Brain microvascular endothelial cell (primary cell): ENCODE data around the gene SMLR1.

Experiments used
- DNase-seq: peaks from one replicate; pipeline ENCODE4 v3.0.0-alpha.2; 2020
- H3K27ac ChIP-seq: fragments of 250-450 bp; sonication (Bioruptor Pico); 2 replicates; pipeline ENCODE4 v1.5.1; 2020; ENCODE audit warnings: mild to moderate bottlenecking, moderate library complexity
- H3K27me3 ChIP-seq: fragments of 250-450 bp; sonication (Bioruptor Pico); replicated peaks from 2 replicates; pipeline ENCODE4 v1.5.1; 2020; ENCODE audit warnings: mild to moderate bottlenecking
- H3K36me3 ChIP-seq: fragments of 250-450 bp; sonication (Bioruptor Pico); replicated peaks from 2 replicates; pipeline ENCODE4 v1.5.1; 2020; ENCODE audit warnings: mild to moderate bottlenecking
- H3K4me3 ChIP-seq: 2 replicates; pipeline ENCODE4 v1.5.1; 2011; ENCODE audit warnings: low read depth, mild to moderate bottlenecking, control low read depth, low read length, moderate library complexity
- CTCF ChIP-seq: IDR thresholded peaks from 2 replicates; pipeline ENCODE4 v1.5.1; 2011; ENCODE audit warnings: low read depth, mild to moderate bottlenecking, moderate library complexity, low read length, control low read depth, inconsistent platforms; ENCODE audit errors: missing control alignments
- in situ Hi-C: cut with HindIII; loops from 2 replicates; pipeline ENCODE4 v1.10.0; 2017; ENCODE audit warnings: low sequenced_read_pairs, low pct_ligation_motif_present

Gene SMLR1

DNA sequence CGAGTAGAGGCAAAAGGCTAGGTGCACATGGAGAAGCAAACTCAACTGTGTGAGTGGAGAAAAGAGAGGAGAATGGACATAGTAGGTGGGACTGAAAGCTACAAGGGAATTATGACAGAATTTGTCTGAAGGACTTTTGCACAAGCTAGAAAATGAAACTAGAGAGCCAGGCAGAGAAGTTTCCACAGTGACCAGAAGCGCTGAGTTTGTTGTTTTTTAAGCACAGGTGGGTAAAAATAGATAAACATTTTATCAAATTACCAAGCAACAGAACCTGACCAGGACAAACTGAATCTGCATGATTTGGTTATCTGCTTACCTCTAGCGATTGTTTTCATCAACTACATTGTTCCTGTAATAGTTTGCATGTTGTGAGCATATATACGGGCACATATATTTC, 38.6 kb downstream of the SMLR1 start:
- H3K4me3 ChIP-seq = no peak overlapping the region
- in situ Hi-C loops = no loop called here
- peaks cover 8% of the 10 kb centered on the region for H3K36me3 ChIP-seq
- TF ChIP-seq CTCF = no peak
- H3K27ac ChIP-seq = no peak overlapping the region
- no peaks in the 10 kb centered on the region for H3K27me3 ChIP-seq
- no peak for DNase-seq

DNA sequence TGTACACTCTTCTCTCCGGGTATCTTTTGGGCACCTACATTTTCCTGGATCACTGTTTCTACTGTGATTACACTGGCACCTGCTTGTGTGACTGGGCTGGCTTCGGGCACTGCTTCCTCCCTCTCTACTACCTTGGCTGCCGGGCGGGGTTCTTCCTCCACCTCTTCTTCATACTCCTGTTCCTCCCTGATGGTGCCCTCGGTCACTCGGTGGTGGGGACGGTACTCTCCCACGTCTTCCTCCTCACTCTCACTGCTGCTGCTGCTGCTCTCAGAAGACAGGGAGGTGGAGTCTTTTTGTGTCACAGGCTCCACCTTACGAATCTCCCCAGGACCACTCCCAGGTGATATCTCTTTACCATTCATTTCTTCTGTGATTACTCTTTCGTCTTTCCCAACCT, 42.5 kb downstream of the SMLR1 start:
- no peak for TF ChIP-seq CTCF
- Histone ChIP-seq H3K4me3 (no peak overlapping the region), H3K27ac (no peak overlapping the region), H3K36me3 (no peaks in the 10 kb centered on the region), H3K27me3 (no peaks in the 10 kb centered on the region)
- no peak for DNase-seq
- in situ Hi-C loops = no loop called here

DNA sequence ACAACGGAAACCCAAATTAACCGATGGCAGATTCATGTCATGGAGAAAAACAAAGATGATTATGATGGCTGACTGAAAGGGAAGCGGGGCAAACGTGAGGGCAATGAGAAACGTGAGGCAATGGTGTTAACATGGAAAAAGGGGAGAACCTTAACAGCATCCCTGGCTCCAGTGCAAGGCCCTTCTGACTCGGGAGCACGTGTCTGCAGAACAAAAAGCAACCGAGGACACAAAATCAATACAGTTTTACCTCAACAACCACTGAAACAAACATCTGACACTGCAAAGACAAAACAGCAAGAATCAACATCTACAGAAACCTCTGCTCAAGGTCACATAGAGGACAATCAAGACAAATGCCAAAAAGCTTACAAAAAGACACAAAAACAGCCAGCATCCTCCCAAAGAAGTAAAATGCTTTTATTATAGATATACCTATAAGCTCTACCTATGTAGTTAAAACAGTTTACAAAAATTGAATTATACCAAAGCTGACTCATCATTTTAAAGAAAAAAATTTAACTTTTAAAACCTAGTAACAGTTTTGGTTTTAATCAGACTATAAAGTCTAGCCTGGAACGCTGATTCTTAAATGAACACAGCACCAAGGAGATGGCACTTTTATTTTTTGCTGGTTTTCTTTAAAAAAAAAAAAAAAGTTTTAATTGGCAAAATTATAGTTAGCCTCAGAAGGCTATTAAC, 43.1 kb downstream of the SMLR1 start:
- no peak overlapping the region for H3K4me3 ChIP-seq
- no peaks in the 10 kb centered on the region for H3K27me3 ChIP-seq
- no peak for TF ChIP-seq CTCF
- in situ Hi-C loops = no loop called here
- DNase-seq = no peak
- no peak overlapping the region for H3K27ac ChIP-seq
- H3K36me3 ChIP-seq = no peaks in the 10 kb centered on the region

DNA sequence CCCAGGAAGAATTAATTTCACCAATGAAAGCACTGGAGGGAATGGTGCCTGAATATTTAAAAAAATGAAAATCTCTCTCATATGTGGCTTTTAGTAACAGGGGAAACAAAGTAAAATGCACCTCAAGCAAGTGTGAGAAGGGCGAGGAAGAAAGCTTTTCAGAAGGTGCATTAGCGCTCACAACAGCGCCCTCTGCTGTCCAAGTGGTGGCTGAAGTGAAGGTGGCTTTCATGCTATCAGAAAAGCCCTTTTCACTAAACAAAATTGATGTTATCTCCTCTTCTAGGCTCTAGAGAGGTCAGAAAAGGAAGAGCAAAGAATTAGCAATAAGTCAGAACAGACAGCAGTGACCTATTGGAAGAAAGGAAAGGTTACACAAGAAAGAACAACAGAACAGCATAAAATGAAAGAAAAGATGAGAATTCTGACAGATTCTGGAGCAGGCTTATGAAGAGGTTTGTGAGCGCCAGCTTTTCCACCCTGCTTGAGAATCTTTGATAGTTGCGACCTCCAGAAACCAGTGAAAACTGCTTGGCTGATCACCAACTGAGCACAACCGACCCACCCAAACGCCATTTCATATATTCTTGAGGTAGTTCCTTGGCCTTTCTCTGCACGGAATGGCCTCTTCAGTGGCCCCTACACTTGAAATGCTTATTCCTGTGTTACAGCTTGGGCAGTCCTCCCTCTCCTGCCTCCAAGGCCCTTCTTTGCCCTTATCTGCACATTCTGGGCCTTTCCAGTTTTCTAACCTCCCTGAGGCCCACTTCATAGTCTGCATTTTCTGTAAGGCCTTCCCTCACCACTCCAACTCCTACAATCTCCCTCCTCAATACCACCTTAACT, 45.3 kb downstream of the SMLR1 start:
- in situ Hi-C loops = no loop called here
- TF ChIP-seq CTCF = peak; percentile 98
- Histone ChIP-seq H3K4me3 (no peak overlapping the region), H3K27me3 (no peaks in the 10 kb centered on the region), H3K36me3 (no peaks in the 10 kb centered on the region), H3K27ac (no peak overlapping the region)
- DNase-seq = peak; percentile 56

DNA sequence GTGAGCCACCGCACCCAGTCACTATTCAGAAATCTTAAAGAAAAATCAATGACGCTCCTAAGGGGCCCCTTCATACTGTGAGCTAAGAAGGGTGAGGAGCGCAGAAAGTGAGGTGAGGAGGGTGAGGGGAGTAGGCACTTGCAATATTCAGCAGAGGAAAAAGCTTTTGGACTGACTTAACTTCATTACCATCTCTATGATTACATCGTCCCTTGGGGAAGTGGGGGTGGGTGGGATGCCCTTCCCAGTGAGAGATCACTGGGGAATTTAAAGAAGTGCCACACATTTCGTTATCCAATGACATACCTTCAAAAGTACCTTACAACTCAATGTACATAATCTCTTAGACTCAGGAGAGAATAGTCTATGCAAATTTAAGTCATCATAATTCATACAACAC, 46.5 kb downstream of the SMLR1 start:
- H3K36me3 ChIP-seq = no peaks in the 10 kb centered on the region
- H3K27me3 ChIP-seq = no peaks in the 10 kb centered on the region
- no peak overlapping the region for H3K4me3 ChIP-seq
- no peak for TF ChIP-seq CTCF
- DNase-seq = no peak
- no peak overlapping the region for H3K27ac ChIP-seq
- in situ Hi-C loops = no loop called here

DNA sequence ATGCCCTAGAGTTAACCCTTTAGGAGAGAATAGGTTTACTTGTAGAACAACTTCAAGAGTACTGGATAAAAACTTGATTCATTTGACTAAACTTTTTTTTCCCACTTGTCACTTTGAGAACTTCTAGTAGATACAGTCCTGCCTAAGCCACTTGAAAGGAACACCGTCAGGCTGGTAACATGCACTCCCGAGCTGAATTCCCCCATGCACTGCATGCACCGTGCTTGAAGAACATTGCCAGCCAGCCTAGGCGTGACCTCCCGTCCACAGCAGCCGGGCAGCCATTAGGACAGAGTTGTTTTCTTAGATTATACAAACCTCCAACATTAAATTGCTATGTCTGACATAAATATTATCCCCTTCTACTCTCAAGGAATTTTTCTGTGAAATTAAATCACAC, 52.6 kb downstream of the SMLR1 start:
- in situ Hi-C loops = no loop called here

More for the DNA sequence above, 52.6 kb downstream of the SMLR1 start:
- Histone ChIP-seq H3K36me3 (peaks cover 8% of the 10 kb centered on the region), H3K4me3 (no peak overlapping the region), H3K27me3 (no peaks in the 10 kb centered on the region), H3K27ac (no peak overlapping the region)
- no peak for DNase-seq
- TF ChIP-seq CTCF = no peak
